A549 (cell line): ENCODE measurements around the gene HIVEP3. TPM values are rescaled to one million over a fixed set of nuclear protein-coding genes. Genes with fewer than 3 reads are reported as not detected.

Experiments used
- ATAC-seq, 2 experiments: fragments of 200-7000 bp in 1 of 2; fragments of >200 bp in 1 of 2; cut with Nextera tagmentation in 1 of 2; cut with Tn5 transposase in 1 of 2; 3 replicates each; pipeline versions ENCODE4 v1.8.0 to v1.9.1; 2018 to 2020; ENCODE audit warnings: mild to moderate bottlenecking in 1 of 2, moderate library complexity in 1 of 2
- CTCF ChIA-PET: fragments of 300-600 bp; sonication (Branson Sonifier 250); formaldehyde crosslinking; extraction: SDS; loops from one replicate; lab custom pipeline; 2021; ENCODE audit warnings: antibody characterized with exemption, inconsistent platforms; lab: Yijun Ruan, JAX
- POLR2A ChIA-PET: fragments of 350-600 bp; formaldehyde crosslinking; extraction: SDS; loops from one replicate; lab custom pipeline; 2021; ENCODE audit warnings: antibody characterized with exemption, inconsistent platforms; lab: Yijun Ruan, JAX
- DNase-seq, 2 experiments: peaks; one replicate each; pipeline versions ENCODE4 v3.0.0 to v3.0.0-alpha.2; 2011 to 2016; ENCODE audit warnings: low read depth in 1 of 2, low spot score in 1 of 2
- FAIRE-seq: peaks from 2 replicates; lab custom pipeline; 2011; peaks lifted over from hg19 to GRCh38; lab: Jason Lieb, UNC
- H3K27ac ChIP-seq, 2 experiments: fragments of >200 bp; sonication (Bioruptor Twin); formaldehyde crosslinking; 3 replicates each; pipeline ENCODE4 v1.5.1; 2016 to 2017
- H3K4me1 ChIP-seq: fragments of >200 bp; sonication (Bioruptor Twin); formaldehyde crosslinking; 3 replicates; pipeline ENCODE4 v1.6.1; 2016
- H3K4me2 ChIP-seq: fragments of >200 bp; sonication (Bioruptor Twin); formaldehyde crosslinking; 3 replicates; pipeline ENCODE4 v1.6.1; 2016
- H3K4me3 ChIP-seq: fragments of >200 bp; sonication (Bioruptor Twin); formaldehyde crosslinking; 3 replicates; pipeline ENCODE4 v1.5.1; 2016
- H3K9me3 ChIP-seq: fragments of >200 bp; sonication (Bioruptor Twin); formaldehyde crosslinking; 3 replicates; pipeline ENCODE4 v1.6.1; 2016
- CBX2 ChIP-seq: fragments of 200-600 bp; sonication (generic); IDR thresholded peaks from 2 replicates; pipeline ENCODE4 v1.6.1; 2016; ENCODE audit warnings: low read depth, mild to moderate bottlenecking, borderline replicate concordance
- CBX8 ChIP-seq: fragments of 200-600 bp; sonication (generic); IDR thresholded peaks from 2 replicates; pipeline ENCODE4 v1.6.1; 2016
- CHD2 ChIP-seq: fragments of 150-350 bp; IDR thresholded peaks from 2 replicates; pipeline ENCODE4 v1.6.1; 2014; ENCODE audit warnings: low read length; ENCODE audit not compliant: partially characterized antibody
- EHMT2 ChIP-seq: fragments of 200-600 bp; sonication (generic); IDR thresholded peaks from 2 replicates; pipeline ENCODE4 v1.6.1; 2016; ENCODE audit warnings: antibody characterized with exemption, low read depth, mild to moderate bottlenecking, moderate library complexity
- ESRRA ChIP-seq: fragments of 150-350 bp; IDR thresholded peaks from 2 replicates; pipeline ENCODE4 v1.6.1; 2014; ENCODE audit warnings: mild to moderate bottlenecking, low read length, borderline replicate concordance
- FOSB ChIP-seq: fragments of 250-450 bp; sonication (Bioruptor Pico); IDR thresholded peaks from 2 replicates; pipeline ENCODE4 v1.5.0; 2020; ENCODE audit warnings: mild to moderate bottlenecking, moderate library complexity
- FOXS1 ChIP-seq: fragments of 250-450 bp; sonication (Bioruptor Pico); IDR thresholded peaks from 2 replicates; pipeline ENCODE4 v1.5.0; 2020; ENCODE audit warnings: mild to moderate bottlenecking, moderate library complexity
- HDAC2 ChIP-seq: fragments of 200-600 bp; sonication (generic); IDR thresholded peaks from 2 replicates; pipeline ENCODE4 v1.6.1; 2016
- HOXB5 ChIP-seq: fragments of 250-450 bp; sonication (Bioruptor Pico); IDR thresholded peaks from 2 replicates; pipeline ENCODE4 v1.5.0; 2020; ENCODE audit warnings: mild to moderate bottlenecking, moderate library complexity
- MAFK ChIP-seq: fragments of 450-650 bp; IDR thresholded peaks from 2 replicates; pipeline ENCODE4 v1.6.1; 2014; ENCODE audit not compliant: partially characterized antibody
- MYC ChIP-seq: IDR thresholded peaks from 2 replicates; pipeline ENCODE4 v1.6.1; 2012; ENCODE audit warnings: mild to moderate bottlenecking, inconsistent platforms, low read length, improper control_type of control experiment, borderline replicate concordance
- NPAS2 ChIP-seq: fragments of 250-450 bp; sonication (Bioruptor Pico); IDR thresholded peaks from 2 replicates; pipeline ENCODE4 v1.8.0; 2022; ENCODE audit warnings: mild to moderate bottlenecking, moderate library complexity, borderline replicate concordance
- NR3C1 ChIP-seq: fragments of >200 bp; sonication (Bioruptor Twin); formaldehyde crosslinking; IDR thresholded peaks from 3 replicates; pipeline ENCODE4 v1.6.1; 2017
- POLR2A ChIP-seq: IDR thresholded peaks from 2 replicates; pipeline ENCODE4 v1.6.1; 2012; ENCODE audit warnings: mild to moderate bottlenecking, low read length
- TFCP2L1 ChIP-seq: fragments of 250-450 bp; sonication (Bioruptor Pico); IDR thresholded peaks from 2 replicates; pipeline ENCODE4 v1.5.0; 2021; ENCODE audit warnings: mild to moderate bottlenecking
- ZFP36 ChIP-seq: fragments of 450-650 bp; IDR thresholded peaks from 2 replicates; pipeline ENCODE4 v1.6.1; 2014; ENCODE audit warnings: borderline replicate concordance; ENCODE audit not compliant: partially characterized antibody
- ZSCAN20 ChIP-seq: fragments of 250-450 bp; sonication (Bioruptor Pico); IDR thresholded peaks from 2 replicates; pipeline ENCODE4 v1.8.0; 2022; ENCODE audit warnings: mild to moderate bottlenecking, moderate library complexity
- WGBS: methylation state at CpG from one replicate; pipeline ENCODE4 v1.1.6; 2017; ENCODE audit errors: missing lambda C conversion rate; 5-methylcytosine and 5-hydroxymethylcytosine counted together
- polyA plus RNA-seq, 4 experiments: library from polyadenylated mRNA; depleted of rRNA in 3 of 4; stranded (reverse); fragments of >200 nt; fragmentation: RNase III in 1 of 4; extraction: RNeasy Plus Mini Kit Qiagen cat#74134 plus additional on column Dnase treatment in 1 of 4; gene quantifications; 2 replicates in 3 of 4; 3 replicates in 1 of 4; pipeline ENCODE4 v1.2.3, GENCODE V29; 2011 to 2017
- TF ChIP-seq, protein P1 (sequence below): fragments of 200-600 bp; sonication (generic); IDR thresholded peaks from 2 replicates; pipeline ENCODE4 v1.6.1; 2016; ENCODE audit warnings: antibody characterized with exemption, mild to moderate bottlenecking, moderate library complexity
- TF ChIP-seq, protein P2 (sequence below): fragments of 250-450 bp; sonication (Bioruptor Pico); IDR thresholded peaks from 2 replicates; pipeline ENCODE4 v1.5.0; 2020; ENCODE audit warnings: low read depth, mild to moderate bottlenecking, moderate library complexity
- TF ChIP-seq, protein P3 (sequence below): IDR thresholded peaks from 2 replicates; pipeline ENCODE4 v1.6.1; 2012; ENCODE audit warnings: low read depth, borderline replicate concordance

The HIVEP3 gene
- polyA plus RNA-seq, 2 of the 4 experiments (the other 2 are of a cell fraction) = 1.5 to 2.0 TPM

DNA sequence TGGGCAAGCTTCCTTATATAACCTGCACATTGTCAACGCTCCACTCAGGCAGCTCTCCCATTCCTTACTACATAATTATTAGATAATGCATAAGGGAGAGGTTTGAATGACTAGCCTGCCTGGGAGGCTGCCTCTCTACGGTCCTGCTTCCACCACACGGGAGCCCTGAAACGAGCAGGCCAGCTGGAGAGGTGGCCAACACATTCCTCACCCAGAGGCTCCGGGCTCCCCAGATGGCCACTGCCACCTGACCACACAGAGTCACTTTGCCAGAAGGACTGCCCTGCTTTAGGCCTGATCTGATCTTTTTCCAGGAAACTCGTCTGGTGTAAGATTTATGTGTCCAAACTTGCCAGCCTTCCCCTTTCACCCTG is 27.9 kb downstream of the HIVEP3 start:
- peaks cover 20% of the 10 kb centered on the region for H3K4me1 ChIP-seq
- no peaks in the 10 kb centered on the region for H3K9me3 ChIP-seq
- TF ChIP-seq HOXB5 (no peak), MYC (no peak), TFCP2L1 (no peak), CBX2 (no peak), ZFP36 (no peak), FOSB (CRISPR knock-in tag) (no peak), CHD2 (no peak), POLR2A (no peak), FOXS1 (CRISPR knock-in tag) (no peak), HDAC2 (no peak), ZSCAN20 (CRISPR knock-in tag) (no peak), ESRRA (no peak), CBX8 (no peak), NR3C1 (no peak), NPAS2 (CRISPR knock-in tag) (no peak), EHMT2 (no peak)
- TF ChIP-seq, protein P1, sequence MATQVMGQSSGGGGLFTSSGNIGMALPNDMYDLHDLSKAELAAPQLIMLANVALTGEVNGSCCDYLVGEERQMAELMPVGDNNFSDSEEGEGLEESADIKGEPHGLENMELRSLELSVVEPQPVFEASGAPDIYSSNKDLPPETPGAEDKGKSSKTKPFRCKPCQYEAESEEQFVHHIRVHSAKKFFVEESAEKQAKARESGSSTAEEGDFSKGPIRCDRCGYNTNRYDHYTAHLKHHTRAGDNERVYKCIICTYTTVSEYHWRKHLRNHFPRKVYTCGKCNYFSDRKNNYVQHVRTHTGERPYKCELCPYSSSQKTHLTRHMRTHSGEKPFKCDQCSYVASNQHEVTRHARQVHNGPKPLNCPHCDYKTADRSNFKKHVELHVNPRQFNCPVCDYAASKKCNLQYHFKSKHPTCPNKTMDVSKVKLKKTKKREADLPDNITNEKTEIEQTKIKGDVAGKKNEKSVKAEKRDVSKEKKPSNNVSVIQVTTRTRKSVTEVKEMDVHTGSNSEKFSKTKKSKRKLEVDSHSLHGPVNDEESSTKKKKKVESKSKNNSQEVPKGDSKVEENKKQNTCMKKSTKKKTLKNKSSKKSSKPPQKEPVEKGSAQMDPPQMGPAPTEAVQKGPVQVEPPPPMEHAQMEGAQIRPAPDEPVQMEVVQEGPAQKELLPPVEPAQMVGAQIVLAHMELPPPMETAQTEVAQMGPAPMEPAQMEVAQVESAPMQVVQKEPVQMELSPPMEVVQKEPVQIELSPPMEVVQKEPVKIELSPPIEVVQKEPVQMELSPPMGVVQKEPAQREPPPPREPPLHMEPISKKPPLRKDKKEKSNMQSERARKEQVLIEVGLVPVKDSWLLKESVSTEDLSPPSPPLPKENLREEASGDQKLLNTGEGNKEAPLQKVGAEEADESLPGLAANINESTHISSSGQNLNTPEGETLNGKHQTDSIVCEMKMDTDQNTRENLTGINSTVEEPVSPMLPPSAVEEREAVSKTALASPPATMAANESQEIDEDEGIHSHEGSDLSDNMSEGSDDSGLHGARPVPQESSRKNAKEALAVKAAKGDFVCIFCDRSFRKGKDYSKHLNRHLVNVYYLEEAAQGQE = no peak
- TF ChIP-seq, protein P2, sequence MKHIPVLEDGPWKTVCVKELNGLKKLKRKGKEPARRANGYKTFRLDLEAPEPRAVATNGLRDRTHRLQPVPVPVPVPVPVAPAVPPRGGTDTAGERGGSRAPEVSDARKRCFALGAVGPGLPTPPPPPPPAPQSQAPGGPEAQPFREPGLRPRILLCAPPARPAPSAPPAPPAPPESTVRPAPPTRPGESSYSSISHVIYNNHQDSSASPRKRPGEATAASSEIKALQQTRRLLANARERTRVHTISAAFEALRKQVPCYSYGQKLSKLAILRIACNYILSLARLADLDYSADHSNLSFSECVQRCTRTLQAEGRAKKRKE (CRISPR knock-in tag) = no peak
- TF ChIP-seq, protein P3, sequence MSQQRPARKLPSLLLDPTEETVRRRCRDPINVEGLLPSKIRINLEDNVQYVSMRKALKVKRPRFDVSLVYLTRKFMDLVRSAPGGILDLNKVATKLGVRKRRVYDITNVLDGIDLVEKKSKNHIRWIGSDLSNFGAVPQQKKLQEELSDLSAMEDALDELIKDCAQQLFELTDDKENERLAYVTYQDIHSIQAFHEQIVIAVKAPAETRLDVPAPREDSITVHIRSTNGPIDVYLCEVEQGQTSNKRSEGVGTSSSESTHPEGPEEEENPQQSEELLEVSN = no peak
- ATAC-seq (no peak), FAIRE-seq (no peak), DNase-seq (no peak)
- 93% methylated on average over 3 of the region's 6 CpGs for WGBS
- ChIA-PET CTCF (interaction anchor here (1.3 to 1.5 kb wide), 2 partner anchors 26 to 30 kb away, joined by 4 read pairs; no protein-coding TSS in a partner anchor), POLR2A (no interaction called here)
- H3K4me2 ChIP-seq = no peak overlapping the region
- H3K4me3 ChIP-seq = no peak overlapping the region
- H3K27ac ChIP-seq = no peak overlapping the region; a peak in 1 of 6 replicates

GRCh38 chr1:41889506-41890414 is 29.0 kb downstream of the HIVEP3 start:
- Histone ChIP-seq H3K27ac (no peak overlapping the region), H3K4me1 (peaks cover 10% of the 10 kb centered on the region; the same call in 2 of the 3 replicates), H3K4me3 (no peak overlapping the region), H3K4me2 (no peak overlapping the region), H3K9me3 (no peaks in the 10 kb centered on the region)
- 84% methylated on average over 8 of the region's 8 CpGs for WGBS
- no peak for FAIRE-seq
- ChIA-PET POLR2A (no interaction called here), CTCF (interaction anchor here (1.7 kb wide), 1 partner anchor 10 kb away, joined by 4 read pairs; no protein-coding TSS in a partner anchor)
- ATAC-seq = no peak
- TF ChIP-seq CHD2 (no peak), MAFK (peak; percentile 41)
- DNase-seq = no peak
